C4-2B (cell line): ENCODE results near the gene ID3.

Source experiments
- H3K27ac ChIP-seq: fragments of 450-650 bp; 2 replicates; pipeline ENCODE4 v1.5.1; 2017
- CTCF ChIP-seq: fragments of 450-650 bp; conservative IDR thresholded peaks from 2 replicates; pipeline ENCODE4 v1.5.1; 2017; ENCODE audit warnings: mild to moderate bottlenecking
- ZFX ChIP-seq: fragments of 450-650 bp; IDR thresholded peaks from 2 replicates; pipeline ENCODE4 v1.6.1; 2017

Gene ID3

DNA sequence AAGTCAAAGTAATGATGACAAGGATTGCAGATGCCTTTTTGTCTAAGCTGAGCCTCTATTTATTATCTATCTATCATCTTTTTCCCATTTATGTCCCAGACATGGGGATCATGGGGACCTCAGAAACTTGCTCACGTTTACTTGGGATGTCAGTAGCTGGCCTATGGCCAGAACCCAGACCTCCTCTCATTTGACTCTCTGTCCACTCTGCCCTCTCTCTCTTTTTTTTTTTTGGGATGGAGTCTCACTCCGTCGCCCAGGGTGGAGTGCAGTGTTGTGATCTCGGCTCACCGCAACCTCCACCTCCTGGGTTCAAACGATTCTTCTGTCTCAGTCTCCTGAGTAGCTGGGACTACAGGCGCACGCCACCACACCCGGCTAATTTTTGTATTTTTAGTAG is 3.7 kb upstream of the ID3 start:
- peak overlapping the region; percentile 64 for H3K27ac ChIP-seq

DNA sequence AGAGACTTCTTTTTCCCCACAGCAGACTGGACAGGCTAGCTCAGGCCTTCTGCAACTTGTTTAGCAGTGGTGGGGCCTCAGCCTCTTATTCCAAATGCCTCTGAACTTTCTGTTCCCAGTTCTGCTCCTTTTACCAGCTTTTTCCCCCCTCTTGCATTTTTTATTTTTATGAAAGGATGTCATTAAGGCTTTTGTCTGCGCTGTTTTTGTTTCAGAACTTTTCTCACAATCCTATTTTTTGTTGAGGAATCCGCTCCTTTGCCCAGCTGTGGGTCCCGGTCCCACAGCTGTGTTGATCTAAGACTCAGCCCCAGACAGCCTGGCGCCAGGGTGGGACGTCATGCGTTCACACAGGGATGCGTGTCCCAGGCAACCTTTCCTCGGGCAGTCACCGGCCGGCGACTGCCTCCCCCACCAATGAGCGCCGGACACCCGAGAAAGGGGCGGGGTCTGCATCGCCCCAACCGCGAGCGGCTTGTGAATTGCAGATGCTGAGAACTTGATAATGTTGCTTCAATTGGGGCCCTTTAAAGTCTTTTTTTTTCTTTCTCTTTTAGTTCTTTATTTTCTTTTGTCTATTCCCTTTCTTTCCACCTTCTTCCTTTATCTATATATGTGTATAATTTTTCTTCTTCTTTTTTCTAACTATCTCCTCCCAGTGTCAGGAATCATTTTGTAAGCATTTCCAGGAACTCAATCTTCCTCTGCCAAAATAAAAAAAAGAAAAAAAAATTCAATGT is 3.0 kb upstream of the ID3 start:
- peak overlapping the region; percentile 99; the same call in 1 of the 2 replicates for H3K27ac ChIP-seq
- TF ChIP-seq ZFX = no peak

More for the DNA sequence above, 3.7 kb upstream of the ID3 start:
- TF ChIP-seq CTCF (no peak), ZFX (no peak)

DNA sequence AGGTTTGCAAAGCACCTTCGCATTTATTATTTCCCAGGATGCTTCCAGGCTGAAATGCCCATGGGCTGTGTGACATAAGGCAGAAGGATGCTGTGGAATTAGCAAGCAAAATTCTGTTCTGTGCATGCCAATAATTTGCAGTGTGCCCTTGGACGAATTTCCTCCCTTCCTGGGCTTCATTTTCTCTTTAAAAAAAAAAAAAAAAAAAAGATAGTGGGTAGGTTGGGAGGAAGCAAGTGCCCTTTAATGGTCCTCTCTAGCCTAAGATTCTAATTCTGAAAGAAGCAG is 2.5 kb upstream of the ID3 start:
- H3K27ac ChIP-seq = peak overlapping the region; percentile 99; the same call in 1 of the 2 replicates
- TF ChIP-seq CTCF (no peak), ZFX (no peak)

DNA sequence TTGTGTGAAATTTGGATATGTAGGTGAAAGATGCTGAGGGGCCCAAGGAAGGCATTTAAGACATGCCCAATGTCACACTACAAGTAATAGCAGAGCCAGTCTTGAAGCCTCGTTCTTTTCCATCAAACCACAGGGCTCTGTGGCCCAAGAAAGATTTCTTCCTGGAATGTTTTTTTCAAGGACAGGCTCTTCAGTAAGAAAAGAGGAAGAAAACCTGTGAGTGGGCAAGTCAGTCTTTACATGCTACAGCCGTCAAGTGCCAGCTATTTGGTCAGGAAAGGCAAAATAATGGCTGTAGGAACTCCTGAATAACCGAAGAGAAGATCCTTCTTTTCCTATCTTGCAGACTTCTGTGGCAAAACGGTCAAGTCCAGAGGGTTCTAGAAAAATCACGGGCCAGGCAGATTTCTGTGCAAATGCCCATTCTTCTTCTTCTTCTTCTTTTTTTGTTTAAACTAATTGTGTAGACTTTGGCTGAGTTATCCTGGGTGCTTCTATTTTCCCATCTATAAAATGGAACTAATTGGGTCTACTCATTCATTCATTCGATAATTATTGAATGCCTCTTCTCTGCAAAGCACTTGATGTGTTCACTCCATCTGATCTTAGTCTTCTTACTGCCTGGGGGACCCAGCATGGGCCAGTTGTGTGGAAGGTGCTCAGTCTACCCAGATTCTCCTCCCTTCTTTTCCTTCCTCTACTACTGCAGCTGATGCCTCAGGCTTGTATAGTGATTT is 1.9 kb upstream of the ID3 start:
- peak overlapping the region; percentile 99; the same call in 1 of the 2 replicates for H3K27ac ChIP-seq
- TF ChIP-seq ZFX (no peak), CTCF (no peak)

DNA sequence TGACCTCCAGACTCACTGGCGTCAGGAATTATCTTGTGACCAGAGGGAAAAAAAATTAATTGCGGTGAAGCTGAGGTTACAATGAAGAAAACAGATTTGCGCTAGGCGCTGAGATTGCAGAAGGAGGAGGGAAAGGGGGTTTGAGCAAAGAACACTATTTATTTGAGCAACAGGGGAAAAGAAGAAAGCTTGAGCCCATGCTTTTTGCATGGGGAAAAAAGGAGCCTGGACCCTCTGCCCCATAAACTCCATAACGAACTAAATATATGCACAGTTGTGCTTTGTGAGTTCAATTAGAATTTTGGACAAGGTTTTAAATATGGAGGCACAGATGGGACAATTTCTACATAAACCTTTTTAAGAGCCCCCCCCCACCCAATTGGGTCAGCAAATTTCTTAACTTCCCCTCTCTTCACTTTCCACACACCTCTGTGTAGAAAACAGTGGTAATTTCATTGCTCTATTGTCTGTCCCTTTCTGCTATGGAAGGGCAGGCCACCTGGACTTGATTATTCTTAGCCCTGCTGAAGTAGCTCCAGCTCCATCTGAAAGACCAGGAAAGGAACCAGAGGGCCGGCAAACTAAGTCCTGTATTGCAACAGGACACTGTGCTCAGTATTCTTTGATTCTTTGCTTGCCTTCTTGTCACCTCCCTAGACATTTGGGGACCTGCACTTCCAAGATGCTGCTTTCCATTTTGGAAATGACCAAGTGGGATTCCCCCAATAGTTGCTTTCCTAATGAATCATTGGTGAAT is 862 bp upstream of the ID3 start:
- TF ChIP-seq ZFX (no peak), CTCF (no peak)
- H3K27ac ChIP-seq = peak overlapping the region; percentile 99

DNA sequence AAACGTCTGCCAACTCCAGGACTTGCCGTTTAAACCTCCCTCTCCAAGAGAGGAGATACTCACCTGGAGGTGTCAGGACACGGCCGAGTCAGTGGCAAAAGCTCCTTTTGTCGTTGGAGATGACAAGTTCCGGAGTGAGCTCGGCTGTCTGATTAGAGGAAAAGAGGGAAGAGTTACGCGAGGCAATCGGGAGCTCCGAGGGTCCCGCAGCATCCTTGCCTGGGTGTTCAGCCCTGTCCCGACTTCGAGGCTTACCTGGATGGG is 497 bp downstream of the ID3 start:
- peak overlapping the region; percentile 99 for H3K27ac ChIP-seq
- TF ChIP-seq ZFX (no peak), CTCF (no peak)

DNA sequence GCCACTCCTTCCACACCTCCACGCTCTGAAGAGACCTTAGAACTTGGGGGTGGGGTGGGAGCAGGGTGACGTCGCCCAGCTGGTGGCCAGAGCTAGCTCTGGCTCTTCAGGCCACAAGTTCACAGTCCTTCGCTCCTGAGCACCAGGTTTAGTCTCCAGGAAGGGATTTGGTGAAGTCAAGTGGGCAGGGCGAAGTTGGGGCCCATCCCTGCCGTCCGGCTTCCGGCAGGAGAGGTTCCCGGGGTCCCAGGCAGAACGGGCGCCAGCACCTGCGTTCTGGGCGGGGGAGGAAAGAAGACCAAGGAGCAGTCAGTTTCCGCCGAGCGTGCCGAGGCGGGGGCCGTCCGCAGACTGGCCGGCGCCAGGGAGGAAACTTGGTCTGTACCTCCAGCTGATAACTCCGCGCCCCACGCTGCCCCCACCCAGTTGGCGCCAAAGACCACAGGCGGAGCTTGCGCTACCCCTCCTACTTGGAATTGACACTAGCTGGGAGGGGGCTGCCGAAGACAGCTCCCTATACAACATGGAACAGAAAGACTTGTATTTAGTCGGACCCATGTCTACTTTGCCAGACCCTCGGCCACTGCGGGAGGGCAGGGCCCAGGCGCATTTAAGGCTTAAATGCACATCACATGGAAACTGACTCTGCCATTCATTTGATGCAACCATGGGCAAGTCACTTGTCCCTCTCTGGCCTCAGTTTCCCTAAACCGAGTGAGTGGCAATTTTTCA is 995 bp downstream of the ID3 start:
- TF ChIP-seq ZFX = no peak
- TF ChIP-seq CTCF = no peak

More for the DNA sequence above, 995 bp downstream of the ID3 start:
- peak overlapping the region; percentile 99 for H3K27ac ChIP-seq
